ENCODE results near the gene PPAT.

DNA sequence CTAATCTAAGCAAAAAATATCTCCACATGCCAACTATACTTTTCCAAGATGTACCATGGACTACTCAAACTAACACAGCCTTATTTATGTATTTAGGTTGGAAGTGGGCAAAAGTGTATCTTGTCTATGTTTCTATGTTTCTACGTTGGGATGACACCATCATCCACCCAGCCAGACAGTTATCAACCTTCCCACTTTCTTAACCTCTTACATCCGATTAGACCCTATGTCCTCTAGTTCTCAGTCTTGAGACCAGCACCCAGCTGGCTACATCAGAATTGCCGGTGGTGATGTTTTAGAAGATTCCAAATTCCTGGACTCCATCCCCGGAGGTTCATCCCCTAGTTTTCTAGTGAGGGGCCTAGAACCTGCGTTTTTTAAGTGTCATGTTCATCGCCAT, 47.1 kb downstream of the PPAT start:
- TF ChIP-seq, protein P1, sequence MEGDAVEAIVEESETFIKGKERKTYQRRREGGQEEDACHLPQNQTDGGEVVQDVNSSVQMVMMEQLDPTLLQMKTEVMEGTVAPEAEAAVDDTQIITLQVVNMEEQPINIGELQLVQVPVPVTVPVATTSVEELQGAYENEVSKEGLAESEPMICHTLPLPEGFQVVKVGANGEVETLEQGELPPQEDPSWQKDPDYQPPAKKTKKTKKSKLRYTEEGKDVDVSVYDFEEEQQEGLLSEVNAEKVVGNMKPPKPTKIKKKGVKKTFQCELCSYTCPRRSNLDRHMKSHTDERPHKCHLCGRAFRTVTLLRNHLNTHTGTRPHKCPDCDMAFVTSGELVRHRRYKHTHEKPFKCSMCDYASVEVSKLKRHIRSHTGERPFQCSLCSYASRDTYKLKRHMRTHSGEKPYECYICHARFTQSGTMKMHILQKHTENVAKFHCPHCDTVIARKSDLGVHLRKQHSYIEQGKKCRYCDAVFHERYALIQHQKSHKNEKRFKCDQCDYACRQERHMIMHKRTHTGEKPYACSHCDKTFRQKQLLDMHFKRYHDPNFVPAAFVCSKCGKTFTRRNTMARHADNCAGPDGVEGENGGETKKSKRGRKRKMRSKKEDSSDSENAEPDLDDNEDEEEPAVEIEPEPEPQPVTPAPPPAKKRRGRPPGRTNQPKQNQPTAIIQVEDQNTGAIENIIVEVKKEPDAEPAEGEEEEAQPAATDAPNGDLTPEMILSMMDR (IDR thresholded peaks at IDR 0.05): no peak
- TF ChIP-seq POLR2A (IDR thresholded peaks at IDR 0.05): no peak

All from heart left ventricle (tissue), 13 donors.